CD4-positive, alpha-beta T cell treated with Interleukin-6 for 4 hours (primary cell): ENCODE results near the gene PARP6.

Experiments used
- DNase-seq: peaks from one replicate; pipeline ENCODE4 v3.0.0-alpha.2; 2020; ENCODE audit warnings: mixed read lengths

The PARP6 gene

GRCh38 chr15:72230197-72231065 is 41.9 kb downstream of the PARP6 start:
- peak; percentile 74 for DNase-seq

- no peak for DNase-seq
Measured at GRCh38 chr15:72229947-72230196, 42.5 kb downstream of the PARP6 start.

GRCh38 chr15:72229076-72229946 is 43.0 kb downstream of the PARP6 start:
- DNase-seq, result peak; percentile 53

- no peak for DNase-seq
Measured at GRCh38 chr15:72227720-72228119, 44.6 kb downstream of the PARP6 start.

- peak; percentile 43 for DNase-seq
Measured at GRCh38 chr15:72227192-72227586, 45.2 kb downstream of the PARP6 start.

- DNase-seq, result no peak
Measured at GRCh38 chr15:72223278-72223677, 49.1 kb downstream of the PARP6 start.

GRCh38 chr15:72222393-72222792 is 50.0 kb downstream of the PARP6 start:
- no peak for DNase-seq

GRCh38 chr15:72220687-72221086 is 51.7 kb downstream of the PARP6 start:
- no peak for DNase-seq

GRCh38 chr15:72217216-72217615 is 55.1 kb downstream of the PARP6 start:
- DNase-seq, result no peak

- DNase-seq, result no peak
Measured at GRCh38 chr15:72216079-72216478, 56.3 kb downstream of the PARP6 start.

- DNase-seq, result no peak
Measured at GRCh38 chr15:72207558-72208085, 64.7 kb downstream of the PARP6 start.

GRCh38 chr15:72206677-72207000 is 65.7 kb downstream of the PARP6 start:
- DNase-seq, result no peak

GRCh38 chr15:72205896-72206676 is 66.3 kb downstream of the PARP6 start:
- no peak for DNase-seq

GRCh38 chr15:72205273-72205672 is 67.1 kb downstream of the PARP6 start:
- DNase-seq, result no peak

- DNase-seq, result no peak
Measured at GRCh38 chr15:72203507-72203837, 68.9 kb downstream of the PARP6 start.

- DNase-seq, result no peak
Measured at GRCh38 chr15:72202801-72203506, 69.4 kb downstream of the PARP6 start.

- DNase-seq, result no peak
Measured at GRCh38 chr15:72202302-72202701, 70.1 kb downstream of the PARP6 start.

- DNase-seq, result no peak
Measured at GRCh38 chr15:72201391-72201921, 70.9 kb downstream of the PARP6 start.

- no peak for DNase-seq
Measured at GRCh38 chr15:72200395-72201237, 71.7 kb downstream of the PARP6 start.

GRCh38 chr15:72199721-72200212 is 72.6 kb downstream of the PARP6 start:
- peak; percentile 80 for DNase-seq

GRCh38 chr15:72199205-72199515 is 73.2 kb downstream of the PARP6 start:
- no peak for DNase-seq
